ENCODE measurements around the gene PUDP.

DNA sequence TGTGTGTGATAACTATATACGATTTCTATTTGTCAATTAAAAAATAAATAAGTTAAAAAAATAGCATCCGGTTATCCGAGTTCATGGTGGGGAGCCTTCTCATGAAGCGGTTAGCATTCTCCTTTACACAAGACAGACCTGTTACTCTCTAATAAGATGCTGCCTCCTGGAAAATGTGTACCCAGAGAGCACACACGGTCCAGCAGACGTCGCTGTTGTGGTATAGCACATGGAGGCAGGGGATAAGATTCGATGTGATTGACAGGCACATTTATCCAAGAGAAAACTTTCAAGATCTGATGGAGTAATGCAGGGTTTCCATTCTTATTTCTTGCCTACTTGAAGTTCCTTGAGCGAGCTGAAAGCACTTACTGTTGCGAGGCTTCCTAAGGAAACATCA lies 63.1 kb downstream of the PUDP start:
- no peak for TF ChIP-seq CTCF (IDR thresholded peaks at IDR 0.05)
- no peak for TF ChIP-seq POLR2A (IDR thresholded peaks at IDR 0.05)

All from adrenal gland (tissue), 5 donors.